K562 (cell line): Measurements from ENCODE around the gene FHDC1. TPM values are rescaled to one million over a fixed set of nuclear protein-coding genes. Genes with fewer than 3 reads are reported as not detected.

Experiments
- ATAC-seq: fragments of 200-7000 bp; cut with Tn5 transposase; 3 replicates; pipeline ENCODE4 v1.9.1; 2020; ENCODE audit warnings: moderate library complexity
- BruUV-seq: library from RNA; stranded (reverse); fragments of 400-500 nt; replicated peaks from 2 replicates; lab custom pipeline; 2021; lab: Mats Ljungman, UMichigan
- CTCF ChIA-PET: fragments of 300-600 bp; formaldehyde crosslinking; extraction: SDS; loops from one replicate; lab custom pipeline; 2021; ENCODE audit warnings: low intra/inter-chr PET ratio; lab: Yijun Ruan, JAX
- POLR2A ChIA-PET: fragments of 300-600, 350-650 bp; sonication (Branson Sonifier 250); formaldehyde crosslinking; extraction: SDS; loops from one replicate; lab custom pipeline; 2021; ENCODE audit warnings: antibody characterized with exemption, inconsistent platforms; lab: Yijun Ruan, JAX
- DNase-seq, 4 experiments: peaks; one replicate each; pipeline versions ENCODE4 v3.0.0 to v3.0.0-alpha.2; 2011 to 2018; ENCODE audit warnings: low spot score in 3 of 4, mixed read lengths in 3 of 4; ENCODE audit errors: extremely low read depth in 1 of 4
- FAIRE-seq: peaks from 2 replicates; lab custom pipeline; 2011; peaks lifted over from hg19 to GRCh38; lab: Jason Lieb, UNC
- H2AFZ ChIP-seq: 2 replicates; pipeline ENCODE4 v1.6.0; 2011; ENCODE audit warnings: low read depth, low read length, control low read depth, inconsistent platforms
- H3K27ac ChIP-seq: fragments of 200-600 bp; 3 replicates; pipeline ENCODE4 v1.8.0; 2011; ENCODE audit warnings: low read depth, mild to moderate bottlenecking, control low read depth, inconsistent platforms, low read length, moderate library complexity, mixed read lengths; ENCODE audit errors: extremely low read depth
- H3K27me3 ChIP-seq, 2 experiments: fragments of 300-600 bp in 1 of 2; 2 replicates in 1 of 2; 3 replicates in 1 of 2; pipeline versions ENCODE4 v1.6.0 to v1.8.0; 2011; ENCODE audit warnings: inconsistent platforms in 2 of 2, low read length in 2 of 2, mild to moderate bottlenecking in 1 of 2, mixed read lengths in 1 of 2, moderate library complexity in 1 of 2; ENCODE audit not compliant: control insufficient read depth in 2 of 2, insufficient read depth in 2 of 2
- H3K36me3 ChIP-seq: fragments of 300-600 bp; 3 replicates; pipeline ENCODE4 v1.8.0; 2011; ENCODE audit warnings: mild to moderate bottlenecking, low read length, inconsistent platforms; ENCODE audit not compliant: control insufficient read depth, insufficient read depth
- H3K4me1 ChIP-seq, 2 experiments: fragments of 200-600 bp in 1 of 2; replicated peaks in 1 of 2; 2 replicates in 1 of 2; 3 replicates in 1 of 2; pipeline versions ENCODE4 v1.5.1 to v1.8.0; 2011; ENCODE audit warnings: inconsistent platforms in 2 of 2, low read length in 2 of 2, mild to moderate bottlenecking in 1 of 2, mixed read lengths in 1 of 2, moderate library complexity in 1 of 2; ENCODE audit not compliant: control insufficient read depth in 2 of 2, insufficient read depth in 2 of 2
- H3K4me2 ChIP-seq: 2 replicates; pipeline ENCODE4 v1.6.1; 2011; ENCODE audit warnings: low read length, control low read depth, inconsistent platforms, mixed read lengths; ENCODE audit not compliant: insufficient read depth
- H3K4me3 ChIP-seq: fragments of 200-600 bp; sonication (generic), shearing (Covaris generic); 2 replicates; pipeline ENCODE4 v1.5.1; 2016; ENCODE audit warnings: control low read depth, inconsistent platforms
- H3K79me2 ChIP-seq: fragments of 200-600 bp; 3 replicates; pipeline ENCODE4 v1.8.0; 2011; ENCODE audit warnings: low read length, inconsistent platforms; ENCODE audit not compliant: control insufficient read depth, insufficient read depth
- H3K9ac ChIP-seq, 2 experiments: 2 replicates each; pipeline versions ENCODE4 v1.6.0 to v1.6.1; 2011; ENCODE audit warnings: low read depth in 2 of 2, low read length in 2 of 2, control low read depth in 1 of 2, inconsistent platforms in 1 of 2, mild to moderate bottlenecking in 1 of 2, mixed read lengths in 1 of 2; ENCODE audit not compliant: insufficient read depth in 1 of 2
- H3K9me1 ChIP-seq: one replicate; pipeline ENCODE4 v1.6.0; 2011; ENCODE audit warnings: inconsistent platforms, mild to moderate bottlenecking, low read length, moderate library complexity; ENCODE audit not compliant: control insufficient read depth, insufficient read depth
- H3K9me3 ChIP-seq: replicated peaks from 2 replicates; pipeline ENCODE4 v1.5.1; 2011; ENCODE audit warnings: low read depth, low read length, inconsistent platforms; ENCODE audit not compliant: control insufficient read depth, insufficient read depth
- H4K20me1 ChIP-seq: replicated peaks from 2 replicates; pipeline ENCODE4 v1.6.1; 2011; ENCODE audit warnings: low read length, inconsistent platforms, mixed read lengths; ENCODE audit not compliant: control insufficient read depth, insufficient read depth
- CHD7 ChIP-seq: fragments of 200-600 bp; sonication (generic); IDR thresholded peaks from one replicate; pipeline ENCODE4 v1.6.1; 2012; ENCODE audit warnings: mild to moderate bottlenecking, low read depth, low read length, inconsistent platforms
- POLR2AphosphoS2 ChIP-seq: IDR thresholded peaks from 2 replicates; pipeline ENCODE4 v1.6.1; 2012; ENCODE audit warnings: low read length, improper control_type of control experiment
- SREBF1 ChIP-seq: fragments of 150-350 bp; IDR thresholded peaks from 2 replicates; pipeline ENCODE4 v1.6.1; 2014; ENCODE audit warnings: antibody characterized with exemption, low read depth, low read length, borderline replicate concordance
- SREBF2 ChIP-seq: sonication (generic); formaldehyde crosslinking; IDR thresholded peaks from 2 replicates; pipeline ENCODE4 v1.4.0; 2020; ENCODE audit warnings: mild to moderate bottlenecking, missing genetic modification reagents
- SRSF9 ChIP-seq: fragments of 200-400 bp; formaldehyde crosslinking; IDR thresholded peaks from 2 replicates; pipeline ENCODE4 v1.6.1; 2017; ENCODE audit warnings: low read depth, low read length, borderline replicate concordance
- ZBTB26 ChIP-seq: fragments of 450-650 bp; formaldehyde crosslinking; IDR thresholded peaks from 2 replicates; pipeline ENCODE4 v1.4.0; 2022; ENCODE audit warnings: missing genetic modification characterization
- ZNF274 ChIP-seq: IDR thresholded peaks from 2 replicates; pipeline ENCODE4 v1.6.1; 2011; ENCODE audit warnings: low read depth, mild to moderate bottlenecking, low read length, moderate library complexity, borderline replicate concordance
- ZNF740 ChIP-seq, 3 experiments: fragments of 200-800 bp in 1 of 3; sonication (Bioruptor generic) in 1 of 3; sonication (generic) in 1 of 3; formaldehyde crosslinking in 1 of 3; IDR thresholded peaks; 2 replicates each; pipeline versions ENCODE4 v1.6.1 to v1.8.0; 2016 to 2022; ENCODE audit warnings: mild to moderate bottlenecking in 2 of 3, missing compliant biosample characterization in 2 of 3, missing genetic modification characterization in 2 of 3, missing genetic modification reagents in 1 of 3
- WGBS: fragments of 100-300 bp; shearing (Covaris generic); methylation state at CpG from one replicate; pipeline ENCODE4 v1.1.6; 2016; ENCODE audit warnings: low coverage, mixed read lengths; ENCODE audit not compliant: insufficient coverage; ENCODE audit errors: missing lambda C conversion rate; 5-methylcytosine and 5-hydroxymethylcytosine counted together
- in situ Hi-C: fragments of 300-500 bp; cut with MboI; formaldehyde crosslinking; loops from 4 replicates; pipeline ENCODE4 v1.15.0; 2018; ENCODE audit warnings: inconsistent platforms, mixed read lengths
- intact Hi-C: fragments of 100-400 bp; cut with micrococcal nuclease; formaldehyde crosslinking; loops from 2 replicates; pipeline ENCODE4 v1.14.2; 2022
- polyA plus RNA-seq, 8 experiments: library from polyadenylated mRNA; depleted of rRNA in 4 of 8; stranded (reverse) in 5 of 8; unstranded in 3 of 8; fragments of >200 nt; fragmentation: Nextera tagmentation in 2 of 8; fragmentation: Illumina TruSeq in 1 of 8; extraction: Ambion mirVana in 2 of 8; extraction: Trizol in 1 of 8; gene quantifications; 2 replicates each; pipeline versions ENCODE4 v1.2.1 to v1.2.3, GENCODE V29; 2011 to 2014; ENCODE audit warnings: inconsistent platforms in 1 of 8, missing spikeins in 1 of 8
- total RNA-seq, 7 experiments: library from RNA; depleted of rRNA in 6 of 7; stranded (reverse); fragments of >200 nt in 6 of 7; fragmentation: Illumina TruSeq in 2 of 7; extraction: Trizol in 2 of 7; gene quantifications; 2 replicates each; pipeline versions ENCODE4 v1.2.1 to v1.2.3, GENCODE V29; 2011 to 2021; ENCODE audit warnings: low replicate concordance in 1 of 7

FHDC1 gene
- total and polyA plus RNA-seq, 9 of the 15 experiments (the other 6 are each of a cell fraction or from before 2014, with no cell fraction given), result 0.01 to 0.43 (median 0.07) TPM

GRCh38 chr4:152994038-152994437, 57.9 kb downstream of the FHDC1 start:
- Histone ChIP-seq H2AFZ (no peak overlapping the region), H3K4me1 (peaks cover 2 to 15% of the 10 kb centered on the region in 2 experiments; a peak in 3 of 5 replicates), H3K36me3 (no peaks in the 10 kb centered on the region), H3K27me3 (peaks cover 15 to 49% of the 10 kb centered on the region in 2 experiments), H3K4me2 (no peak overlapping the region), H3K4me3 (no peak overlapping the region), H4K20me1 (0 out of 2 replicates have a peak, but pooled peaks cover 3% of the 10 kb centered on the region), H3K27ac (no peak overlapping the region), H3K79me2 (no peaks in the 10 kb centered on the region), H3K9ac (no peak overlapping the region), H3K9me1 (no peaks in the 10 kb centered on the region), H3K9me3 (no peaks in the 10 kb centered on the region)
- ATAC-seq, result no peak
- BruUV-seq, result no TSS peak
- WGBS, result 9% methylated on average over 3 of the region's 3 CpGs
- DNase-seq, result no peak
- CTCF ChIA-PET, result no interaction called here
- POLR2A ChIA-PET, result interaction anchor here (0.6 kb wide), 1 partner anchor 13 kb away, joined by 3 read pairs; no protein-coding TSS in a partner anchor
- FAIRE-seq, result no peak
- intact Hi-C loops, result no loop called here
- in situ Hi-C loops, result no loop called here
- no peak for TF ChIP-seq SREBF1
- TF ChIP-seq ZNF274, result no peak
- TF ChIP-seq ZNF740 (CRISPR knock-in tag; IDR thresholded peaks at IDR 0.05), result no peak
- no peak for TF ChIP-seq ZNF740 (tag; IDR thresholded peaks at IDR 0.05)
- TF ChIP-seq SRSF9, result no peak
- TF ChIP-seq SREBF2 (CRISPR knock-in tag), result no peak
- no peak for TF ChIP-seq CHD7
- TF ChIP-seq POLR2AphosphoS2, result no peak
- no peak for TF ChIP-seq ZBTB26 (CRISPR knock-in tag)
